Smooth muscle cell (in vitro differentiated cells): Measurements from ENCODE around the gene CAPN8. TPM values are rescaled to one million over a fixed set of nuclear protein-coding genes. Genes with fewer than 3 reads are reported as not detected.
"Not testable (repeated sequence)": the region's sequence is repeated elsewhere in the genome, so short reads cannot be mapped to it uniquely, and the experiment has no call there.

Experiments
- DNase-seq: peaks from one replicate; lab custom pipeline; 2025; ENCODE audit not compliant: unreplicated experiment; lab: John Stamatoyannopoulos, UW
- H2AFZ ChIP-seq: fragments of 200-600 bp; sonication (generic); 2 replicates; pipeline ENCODE4 v1.6.0; 2016; ENCODE audit warnings: antibody characterized with exemption, low read depth, mild to moderate bottlenecking
- H3F3A ChIP-seq: fragments of 200-600 bp; sonication (generic); 2 replicates; pipeline ENCODE4 v1.6.0; 2017; ENCODE audit warnings: antibody characterized with exemption, low read depth
- H3K27ac ChIP-seq: fragments of 200-600 bp; sonication (generic); 2 replicates; pipeline ENCODE4 v1.5.1; 2016; ENCODE audit warnings: low read depth, mild to moderate bottlenecking
- H3K27me3 ChIP-seq: fragments of 200-600 bp; sonication (generic); 2 replicates; pipeline ENCODE4 v1.6.1; 2016; ENCODE audit warnings: low read depth, mild to moderate bottlenecking
- H3K36me3 ChIP-seq: fragments of 200-600 bp; sonication (generic); 2 replicates; pipeline ENCODE4 v1.5.1; 2016; ENCODE audit warnings: low read depth
- H3K4me1 ChIP-seq: fragments of 200-600 bp; sonication (generic); 2 replicates; pipeline ENCODE4 v1.5.1; 2016; ENCODE audit warnings: low read depth
- H3K4me2 ChIP-seq: fragments of 200-600 bp; sonication (generic); 2 replicates; pipeline ENCODE4 v1.6.0; 2016; ENCODE audit warnings: mild to moderate bottlenecking
- H3K4me3 ChIP-seq: fragments of 200-600 bp; sonication (generic); 2 replicates; pipeline ENCODE4 v1.5.1; 2016; ENCODE audit warnings: mild to moderate bottlenecking
- H3K79me2 ChIP-seq: fragments of 200-600 bp; sonication (generic); 2 replicates; pipeline ENCODE4 v1.6.0; 2016; ENCODE audit warnings: low read depth, mild to moderate bottlenecking
- H3K9ac ChIP-seq: fragments of 200-600 bp; sonication (generic); 2 replicates; pipeline ENCODE4 v1.6.0; 2016; ENCODE audit warnings: low read depth
- H3K9me3 ChIP-seq: fragments of 200-600 bp; sonication (generic); replicated peaks from 2 replicates; pipeline ENCODE4 v1.5.1; 2016; ENCODE audit warnings: low read depth
- H4K20me1 ChIP-seq: fragments of 200-600 bp; sonication (generic); 2 replicates; pipeline ENCODE4 v1.6.0; 2016; ENCODE audit warnings: low read depth
- CTCF ChIP-seq: fragments of 200-600 bp; sonication (generic); IDR thresholded peaks from 2 replicates; pipeline ENCODE4 v1.5.1; 2017; ENCODE audit warnings: borderline replicate concordance, mild to moderate bottlenecking, antibody characterized with exemption; ENCODE audit not compliant: insufficient read depth, poor library complexity, severe bottlenecking
- WGBS: methylation state at CpG from one replicate; pipeline ENCODE4 v1.1.7; 2016; ENCODE audit warnings: low lambda C conversion rate; 5-methylcytosine and 5-hydroxymethylcytosine counted together
- polyA plus RNA-seq: library from polyadenylated mRNA; unstranded; fragments of >200 nt; fragmentation: Nextera tagmentation; extraction: Ambion mirVana; gene quantifications from 2 replicates; pipeline ENCODE4 v1.2.1, GENCODE V29; 2016
- total RNA-seq: library from RNA; depleted of rRNA; stranded (reverse); fragments of >200 nt; gene quantifications from 2 replicates; pipeline ENCODE4 v1.2.3, GENCODE V29; 2014

Gene CAPN8
- total and polyA plus RNA-seq, 2 experiments from 2014 or later, result not detected

- no peak overlapping the region for H3K4me3 ChIP-seq
These were observed 144.4 kb downstream of the CAPN8 start for GRCh38 chr1:223521150-223521549.

GRCh38 chr1:223520200-223520599, 145.3 kb downstream of the CAPN8 start:
- no peak overlapping the region for H3K9ac ChIP-seq

More at GRCh38 chr1:223521150-223521549, 144.4 kb downstream of the CAPN8 start:
- no peaks in the 10 kb centered on the region for H4K20me1 ChIP-seq
- no peak overlapping the region for H3K27ac ChIP-seq
- no peaks in the 10 kb centered on the region for H3K4me1 ChIP-seq
- TF ChIP-seq CTCF, result no peak
- no peaks in the 10 kb centered on the region for H3K9me3 ChIP-seq
- H3K4me2 ChIP-seq, result no peak overlapping the region
- H2AFZ ChIP-seq, result no peak overlapping the region
- no peaks in the 10 kb centered on the region for H3K27me3 ChIP-seq
- no peaks in the 10 kb centered on the region for H3K36me3 ChIP-seq
- no peaks in the 10 kb centered on the region for H3F3A ChIP-seq
- H3K79me2 ChIP-seq, result no peaks in the 10 kb centered on the region
- DNase-seq, result no peak
- no peak overlapping the region for H3K9ac ChIP-seq
- WGBS, result 100% methylated on average over 2 of the region's 2 CpGs

GRCh38 chr1:223519116-223519515, 146.4 kb downstream of the CAPN8 start:
- WGBS, result 80% methylated on average over 2 of the region's 2 CpGs
- Histone ChIP-seq H3K4me1 (no peaks in the 10 kb centered on the region), H4K20me1 (no peaks in the 10 kb centered on the region), H3K36me3 (no peaks in the 10 kb centered on the region), H3K27me3 (peaks cover under 1% of the 10 kb centered on the region), H3K9ac (no peak overlapping the region), H3F3A (no peaks in the 10 kb centered on the region), H3K4me3 (no peak overlapping the region), H3K4me2 (no peak overlapping the region), H3K79me2 (no peaks in the 10 kb centered on the region), H3K27ac (no peak overlapping the region), H3K9me3 (no peaks in the 10 kb centered on the region), H2AFZ (no peak overlapping the region)
- DNase-seq, result no peak
- TF ChIP-seq CTCF, result no peak

More at GRCh38 chr1:223520200-223520599, 145.3 kb downstream of the CAPN8 start:
- no peaks in the 10 kb centered on the region for H3F3A ChIP-seq
- H3K4me2 ChIP-seq, result no peak overlapping the region
- H3K27ac ChIP-seq, result no peak overlapping the region
- WGBS, result 86% methylated on average over 4 of the region's 4 CpGs
- no peak overlapping the region for H3K4me3 ChIP-seq
- H3K9me3 ChIP-seq, result no peaks in the 10 kb centered on the region
- no peaks in the 10 kb centered on the region for H3K27me3 ChIP-seq
- no peaks in the 10 kb centered on the region for H3K79me2 ChIP-seq
- H4K20me1 ChIP-seq, result no peaks in the 10 kb centered on the region
- no peaks in the 10 kb centered on the region for H3K36me3 ChIP-seq
- H2AFZ ChIP-seq, result no peak overlapping the region
- no peaks in the 10 kb centered on the region for H3K4me1 ChIP-seq
- TF ChIP-seq CTCF, result no peak
- DNase-seq, result no peak

- WGBS, result 19% methylated on average over 1 of the region's 1 CpG
- H3K27ac ChIP-seq, H4K20me1 ChIP-seq, H3K9ac ChIP-seq, DNase-seq, H3K27me3 ChIP-seq, H3K36me3 ChIP-seq, H3K9me3 ChIP-seq, H3K4me3 ChIP-seq, H3K79me2 ChIP-seq, H3F3A ChIP-seq, H3K4me2 ChIP-seq, H2AFZ ChIP-seq, H3K4me1 ChIP-seq: not testable (repeated sequence)
These were observed 146.9 kb downstream of the CAPN8 start for GRCh38 chr1:223518553-223518952.
